Retinal pigment epithelial cell (primary cell): Measurements from ENCODE around the gene XXYLT1.
A peak's percentile ranks its signal among the peaks of the same experiment; 100 is the strongest.

Source experiments
- DNase-seq: peaks from one replicate; pipeline ENCODE4 v3.0.0-alpha.2; 2010; ENCODE audit warnings: low read depth
- H3K4me3 ChIP-seq: 2 replicates; pipeline ENCODE4 v1.5.1; 2011; ENCODE audit warnings: mild to moderate bottlenecking, low read length, control low read depth, moderate library complexity
- TF ChIP-seq, protein P1 (sequence below): conservative IDR thresholded peaks from 2 replicates; pipeline ENCODE4 v1.5.1; 2011; ENCODE audit warnings: low read depth, low read length, control low read depth, inconsistent platforms

XXYLT1 gene

DNA sequence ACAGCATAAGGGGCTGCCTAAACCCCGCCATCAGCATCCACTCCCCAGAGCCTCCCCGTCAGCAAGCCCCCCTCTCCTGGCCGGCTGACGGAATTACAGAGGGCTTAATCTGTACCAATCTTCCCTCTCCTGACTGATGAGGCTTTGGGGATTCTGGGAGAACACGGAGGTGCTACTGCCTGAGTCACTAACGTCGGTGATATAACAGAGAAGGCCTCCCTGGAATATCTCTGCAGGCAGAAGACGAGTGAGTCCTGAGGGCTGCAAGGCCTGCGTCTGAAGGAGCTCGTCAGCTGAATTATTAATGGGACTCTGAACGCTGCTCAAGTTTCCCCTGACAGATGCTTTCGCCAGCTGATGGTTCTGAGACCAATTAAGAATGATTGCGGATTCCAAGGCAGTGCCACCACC is 147.7 kb downstream of the XXYLT1 start:
- TF ChIP-seq, protein P1, sequence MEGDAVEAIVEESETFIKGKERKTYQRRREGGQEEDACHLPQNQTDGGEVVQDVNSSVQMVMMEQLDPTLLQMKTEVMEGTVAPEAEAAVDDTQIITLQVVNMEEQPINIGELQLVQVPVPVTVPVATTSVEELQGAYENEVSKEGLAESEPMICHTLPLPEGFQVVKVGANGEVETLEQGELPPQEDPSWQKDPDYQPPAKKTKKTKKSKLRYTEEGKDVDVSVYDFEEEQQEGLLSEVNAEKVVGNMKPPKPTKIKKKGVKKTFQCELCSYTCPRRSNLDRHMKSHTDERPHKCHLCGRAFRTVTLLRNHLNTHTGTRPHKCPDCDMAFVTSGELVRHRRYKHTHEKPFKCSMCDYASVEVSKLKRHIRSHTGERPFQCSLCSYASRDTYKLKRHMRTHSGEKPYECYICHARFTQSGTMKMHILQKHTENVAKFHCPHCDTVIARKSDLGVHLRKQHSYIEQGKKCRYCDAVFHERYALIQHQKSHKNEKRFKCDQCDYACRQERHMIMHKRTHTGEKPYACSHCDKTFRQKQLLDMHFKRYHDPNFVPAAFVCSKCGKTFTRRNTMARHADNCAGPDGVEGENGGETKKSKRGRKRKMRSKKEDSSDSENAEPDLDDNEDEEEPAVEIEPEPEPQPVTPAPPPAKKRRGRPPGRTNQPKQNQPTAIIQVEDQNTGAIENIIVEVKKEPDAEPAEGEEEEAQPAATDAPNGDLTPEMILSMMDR: peak; percentile 56
- DNase-seq: no peak
- no peak overlapping the region for H3K4me3 ChIP-seq

DNA sequence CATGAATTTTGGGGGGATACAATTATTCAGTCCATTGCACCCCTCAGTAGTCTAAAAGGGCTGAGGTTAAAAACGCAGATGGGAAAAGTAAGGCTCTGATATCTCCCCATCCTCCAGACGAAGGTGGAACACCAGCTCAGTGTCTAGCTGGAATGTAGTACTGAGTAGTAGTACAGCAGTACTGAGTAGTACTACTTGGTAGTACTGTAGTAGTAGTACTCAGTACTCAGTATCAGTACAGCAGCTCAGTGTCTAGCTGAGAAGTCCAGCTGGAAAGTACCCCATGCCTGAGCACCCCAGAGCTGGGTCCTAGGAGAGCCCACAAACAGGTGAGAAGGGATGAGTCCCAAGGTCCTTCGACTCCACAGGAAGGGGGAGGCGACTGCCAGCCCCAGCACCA is 148.7 kb downstream of the XXYLT1 start:
- H3K4me3 ChIP-seq: no peak overlapping the region
- DNase-seq: no peak
- TF ChIP-seq, protein P1: no peak

DNA sequence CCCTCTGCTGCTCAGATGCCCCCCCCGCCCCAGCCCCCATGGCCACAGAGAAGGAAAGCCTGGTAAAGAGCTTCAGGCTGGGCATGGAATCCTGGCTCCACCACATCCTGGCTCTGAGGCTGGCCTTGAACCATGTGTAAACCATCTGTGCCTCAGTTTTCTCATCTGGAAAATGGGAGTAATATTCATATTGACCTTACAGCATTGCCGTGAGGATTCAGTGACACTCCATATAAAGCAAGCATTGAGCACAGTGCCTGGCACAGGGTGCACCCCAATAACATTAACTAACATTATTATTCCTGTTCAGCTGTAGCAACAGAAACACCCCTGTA is 150.7 kb downstream of the XXYLT1 start:
- no peak overlapping the region for H3K4me3 ChIP-seq
- TF ChIP-seq, protein P1: no peak
- no peak for DNase-seq

DNA sequence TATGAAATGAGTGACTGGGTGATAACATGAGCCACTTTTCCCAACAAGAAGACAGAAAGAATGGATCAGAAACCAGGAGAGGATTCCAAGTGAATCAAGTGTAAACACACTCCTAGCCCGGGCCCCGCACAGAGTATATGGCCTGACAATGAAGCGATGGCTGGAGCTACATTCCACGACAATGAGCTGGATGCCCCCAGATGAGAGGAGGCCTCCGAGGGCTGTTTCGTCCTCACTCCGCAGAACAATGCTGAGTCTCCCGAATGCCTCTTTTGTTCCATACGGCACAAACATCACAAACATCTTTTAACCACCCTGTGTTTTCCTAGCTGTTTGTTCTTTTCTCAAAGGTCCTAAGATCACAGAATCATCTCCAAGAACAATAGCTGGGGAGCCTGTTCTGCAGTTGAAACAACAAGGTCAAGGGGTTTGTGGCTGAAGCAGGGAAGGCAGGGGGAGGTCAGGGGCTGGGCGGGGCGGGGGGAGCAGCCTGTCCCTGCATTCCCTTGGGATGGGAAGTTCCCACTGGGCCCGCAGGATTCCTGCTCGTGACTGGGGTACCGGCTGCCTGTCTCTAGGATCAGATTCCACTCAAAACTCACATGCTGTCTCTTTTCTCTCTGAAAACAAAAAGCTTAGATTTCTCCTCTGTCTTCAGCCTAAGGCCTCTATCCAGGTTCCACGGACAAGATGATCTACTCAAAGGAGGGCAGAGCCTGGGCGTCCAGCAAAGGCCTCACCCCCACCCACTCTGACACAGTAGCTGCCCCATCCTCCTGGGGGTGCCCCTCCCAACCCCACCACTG is 151.3 kb downstream of the XXYLT1 start:
- TF ChIP-seq, protein P1: no peak
- no peak overlapping the region for H3K4me3 ChIP-seq
- no peak for DNase-seq

DNA sequence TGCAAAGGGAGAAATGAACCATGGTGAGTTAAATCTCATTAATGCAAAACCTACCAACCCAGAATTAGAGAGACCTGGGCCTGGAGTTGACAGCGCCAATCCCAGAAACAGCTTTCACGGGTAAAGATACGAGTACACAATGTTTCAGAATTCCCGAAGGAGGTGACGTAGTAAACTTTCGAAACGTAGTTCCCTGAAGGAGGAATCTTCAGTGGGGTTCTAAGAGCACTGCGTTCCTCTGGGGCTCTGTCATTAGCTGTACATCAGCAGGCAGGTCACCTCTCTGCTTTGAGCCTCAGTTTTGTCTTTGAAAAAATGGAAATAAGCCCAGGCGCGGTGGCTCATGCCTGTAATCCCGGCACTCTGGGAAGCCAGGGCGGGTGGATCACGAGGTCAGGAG is 152.3 kb downstream of the XXYLT1 start:
- DNase-seq: no peak
- no peak overlapping the region for H3K4me3 ChIP-seq
- TF ChIP-seq, protein P1: no peak

DNA sequence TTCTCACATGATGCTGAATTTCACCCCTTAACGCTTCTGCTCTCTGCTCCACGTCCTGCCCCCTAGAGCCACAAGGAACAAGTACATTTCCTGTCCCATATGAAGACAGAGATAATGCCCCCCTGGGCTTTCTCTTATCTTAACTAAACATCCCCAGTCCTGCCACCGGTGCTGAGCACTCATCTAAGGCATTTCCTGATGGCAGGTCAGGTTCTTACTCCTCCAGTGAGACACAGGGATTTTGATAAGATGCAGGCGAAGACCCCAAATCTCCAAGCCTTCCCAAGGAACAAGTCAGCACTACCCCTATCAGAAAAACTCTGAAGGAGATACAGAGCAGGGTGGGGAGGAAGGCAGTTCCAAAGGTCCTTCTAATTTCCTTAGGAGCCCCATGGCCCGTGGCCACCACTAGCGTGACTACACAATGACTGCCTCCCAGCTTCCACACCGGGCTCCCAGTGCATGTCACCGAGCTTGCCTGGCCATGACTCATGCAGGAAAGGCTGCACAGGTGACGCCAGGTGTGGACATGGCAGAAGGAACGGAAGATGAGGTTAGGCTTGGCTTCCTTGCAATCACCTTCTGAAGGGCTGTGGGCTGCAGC is 152.9 kb downstream of the XXYLT1 start:
- TF ChIP-seq, protein P1: peak; percentile 33
- no peak for DNase-seq
- no peak overlapping the region for H3K4me3 ChIP-seq

DNA sequence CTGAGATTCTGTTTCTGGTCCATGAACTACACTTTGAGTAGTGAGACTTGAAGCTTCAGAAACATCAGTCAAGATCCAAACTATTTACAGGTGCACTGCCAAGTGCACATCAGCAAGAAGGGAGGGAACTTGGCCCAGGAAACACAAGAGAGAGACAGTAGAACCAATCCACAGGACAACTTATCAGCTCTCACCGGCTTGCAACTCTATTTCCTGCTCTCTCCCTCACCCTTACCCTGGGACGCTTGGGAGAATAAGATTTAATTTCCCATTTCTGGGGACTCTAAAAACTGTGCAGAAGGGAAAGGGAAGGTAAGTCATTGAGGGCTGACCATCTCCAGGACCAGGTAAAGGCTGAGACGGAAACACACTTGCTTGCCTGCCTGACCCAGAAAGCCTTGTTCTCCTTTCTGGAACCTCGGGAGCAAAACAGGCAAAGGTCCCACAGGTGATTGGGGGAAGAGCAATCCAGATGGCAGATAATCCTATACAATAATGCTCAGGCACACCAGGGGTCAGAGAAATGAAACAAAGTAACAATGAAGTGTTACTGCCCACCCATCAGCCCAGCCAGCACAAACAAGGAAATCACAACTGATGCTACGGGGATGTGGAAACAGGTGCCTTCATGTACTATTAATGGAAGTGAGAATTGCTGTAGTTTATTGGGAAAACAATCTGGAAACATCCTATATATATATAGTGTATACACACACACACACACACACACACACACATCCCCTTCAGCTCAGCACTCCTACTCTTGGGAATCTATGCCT is 154.4 kb downstream of the XXYLT1 start:
- TF ChIP-seq, protein P1: no peak
- no peak for DNase-seq
- no peak overlapping the region for H3K4me3 ChIP-seq
